ENCODE data around the gene SCAMP3.
"Not testable (repeated sequence)": the region's sequence is repeated elsewhere in the genome, so short reads cannot be mapped to it uniquely, and the experiment has no call there.

SCAMP3 gene

DNA sequence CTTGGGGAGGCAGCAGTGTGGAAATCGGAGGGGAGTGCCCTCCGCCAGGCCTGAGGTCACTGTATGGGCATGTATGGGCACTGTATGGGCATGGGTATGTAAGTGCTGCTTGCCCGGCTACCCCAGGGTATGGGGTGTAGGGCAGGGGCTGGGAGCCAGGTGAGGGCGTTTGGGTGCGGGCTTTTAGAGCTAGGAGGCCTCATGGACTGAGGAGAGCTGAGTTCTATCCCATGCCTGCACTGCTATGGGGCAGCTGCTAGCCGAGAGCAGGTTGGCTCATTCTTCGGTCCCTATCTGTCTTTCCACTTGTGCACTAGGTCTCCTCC lies 33.7 kb upstream of the SCAMP3 start:
- DNase-seq (ENCODE audit: low read depth in 1 of 2, low spot score in 1 of 2), result no peak
- in situ Hi-C loops (cut with HindIII; ENCODE audit: low pct_unique_long_range_greater_than_20kb, low sequenced_read_pairs), result no loop called here
- TF ChIP-seq JUND (IDR thresholded peaks at IDR 0.05; ENCODE audit: low read depth), result no peak

DNA sequence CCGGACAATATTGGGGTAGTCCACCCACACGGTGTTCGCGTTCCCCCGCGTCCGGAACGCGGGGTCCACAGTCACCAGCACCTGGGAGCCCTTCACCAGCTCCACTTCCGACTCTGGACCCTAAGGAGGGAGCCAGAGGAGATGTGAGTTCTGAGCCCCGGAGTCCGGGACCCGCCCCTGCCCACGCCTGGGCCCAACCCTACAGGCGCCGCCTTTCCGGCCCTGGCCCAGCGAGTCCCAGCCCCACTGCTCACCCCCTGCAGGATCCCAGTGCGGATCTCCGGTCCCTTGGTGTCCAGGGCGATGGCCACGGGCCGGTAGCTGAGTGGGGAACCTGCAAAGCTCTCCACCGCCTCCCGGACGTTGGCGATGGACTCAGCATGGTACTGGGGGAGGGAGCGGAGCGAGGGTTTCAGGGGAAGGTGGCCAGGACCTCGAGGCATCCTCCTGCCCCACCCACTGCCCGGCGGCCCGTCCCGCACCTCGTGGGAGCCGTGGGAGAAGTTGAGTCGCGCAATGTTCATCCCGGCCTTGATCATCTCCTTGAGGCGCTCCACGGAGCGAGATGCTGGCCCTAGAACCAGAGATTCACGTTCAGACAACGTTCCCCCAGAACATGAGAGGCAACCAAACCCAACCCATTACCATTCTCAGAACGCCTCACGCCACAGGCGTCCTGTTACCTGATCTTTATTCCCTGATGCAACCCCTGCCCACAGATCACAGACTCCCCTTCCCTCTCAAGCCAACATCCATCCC lies 33.2 kb upstream of the SCAMP3 start:
- DNase-seq (ENCODE audit: low read depth in 1 of 2, low spot score in 1 of 2), result no peak
- TF ChIP-seq JUND (IDR thresholded peaks at IDR 0.05; ENCODE audit: low read depth), result no peak
- in situ Hi-C loops (cut with HindIII; ENCODE audit: low pct_unique_long_range_greater_than_20kb, low sequenced_read_pairs), result no loop called here

DNA sequence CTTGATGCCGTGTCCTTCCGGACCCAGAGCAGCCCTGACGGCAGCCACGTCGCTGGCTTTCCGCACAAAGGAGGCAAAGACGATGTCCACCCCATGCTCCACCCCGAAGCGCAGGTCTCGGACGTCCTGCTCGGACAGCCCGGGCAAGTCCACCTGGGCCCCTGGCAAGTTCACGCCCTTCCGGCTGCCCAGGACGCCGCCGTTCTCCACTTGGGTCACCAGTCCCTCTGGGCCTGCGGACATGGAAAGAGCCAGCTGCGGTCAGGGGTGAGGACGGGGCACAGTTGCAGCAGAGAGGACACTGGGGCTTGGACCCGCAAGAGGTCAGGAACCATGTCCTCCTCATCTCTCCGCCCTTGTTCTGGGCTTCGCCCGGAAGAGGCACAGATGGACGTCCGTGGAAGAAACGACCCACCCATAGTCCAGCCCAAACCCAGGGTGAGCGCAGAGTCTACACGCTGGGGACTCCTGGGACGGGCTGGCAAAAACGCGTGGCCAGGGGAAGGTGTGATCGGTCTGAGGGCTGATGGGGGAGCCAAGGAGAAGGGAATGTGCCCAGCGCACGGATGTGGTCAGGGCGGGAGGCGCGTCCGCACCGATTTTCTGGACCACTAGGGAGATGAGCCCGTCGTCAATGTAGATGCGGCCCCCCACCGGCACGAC lies 32.5 kb upstream of the SCAMP3 start:
- no peak for DNase-seq (ENCODE audit: low read depth in 1 of 2, low spot score in 1 of 2)
- no peak for TF ChIP-seq JUND (IDR thresholded peaks at IDR 0.05; ENCODE audit: low read depth)
- in situ Hi-C loops (cut with HindIII; ENCODE audit: low pct_unique_long_range_greater_than_20kb, low sequenced_read_pairs), result no loop called here

DNA sequence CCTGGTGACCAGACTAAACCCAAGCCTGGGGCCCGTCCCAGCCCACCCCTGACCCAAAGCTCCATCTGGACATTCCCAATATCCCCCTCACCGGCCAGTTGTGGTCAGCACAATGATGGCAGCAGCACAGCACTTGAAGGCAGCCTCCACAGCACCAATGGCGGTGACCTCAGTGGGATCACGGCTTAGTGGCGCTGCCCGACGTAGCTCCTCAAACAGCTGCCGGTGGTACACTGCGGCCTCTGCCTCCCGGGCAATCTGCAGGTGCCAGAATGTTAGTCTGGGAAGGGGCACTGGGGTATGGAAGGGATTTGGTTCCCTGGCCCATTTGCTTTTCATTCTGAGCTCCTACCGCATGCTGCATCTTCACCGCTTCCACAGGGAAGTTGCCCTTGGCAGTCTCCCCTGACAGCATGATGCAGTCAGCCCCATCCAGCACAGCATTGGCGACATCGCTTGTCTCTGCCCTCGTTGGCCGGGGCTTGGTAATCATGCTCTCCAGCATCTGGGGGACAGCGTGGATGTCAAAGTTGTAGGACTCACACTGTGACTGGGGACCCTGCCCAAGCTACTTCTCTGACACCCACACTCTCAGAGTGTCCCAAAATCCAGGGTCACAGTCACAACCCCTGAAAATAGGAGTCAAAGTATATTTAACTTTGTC lies 31.1 kb upstream of the SCAMP3 start:
- TF ChIP-seq JUND (IDR thresholded peaks at IDR 0.05; ENCODE audit: low read depth), result no peak
- in situ Hi-C loops (cut with HindIII; ENCODE audit: low pct_unique_long_range_greater_than_20kb, low sequenced_read_pairs), result no loop called here

DNA sequence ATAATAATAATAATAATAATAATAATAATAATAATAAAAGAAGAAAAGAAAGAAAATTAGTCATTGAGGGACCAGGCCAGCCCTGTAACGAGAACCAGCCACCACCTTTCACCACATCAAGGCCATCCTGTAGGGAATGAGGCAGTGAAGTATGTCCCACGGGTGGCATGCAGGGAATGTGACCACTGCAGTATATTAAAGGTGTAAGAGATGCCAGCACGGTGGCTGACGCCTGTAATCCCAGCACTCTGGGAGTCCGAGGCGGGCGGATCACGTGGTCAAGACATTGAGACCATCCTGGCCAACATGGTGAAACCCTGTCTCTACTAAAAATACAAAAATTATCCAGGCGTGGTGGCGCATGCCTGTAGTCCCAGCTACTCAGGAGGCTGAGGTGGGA lies 28.8 kb upstream of the SCAMP3 start:
- in situ Hi-C loops (cut with HindIII; ENCODE audit: low pct_unique_long_range_greater_than_20kb, low sequenced_read_pairs); DNase-seq (ENCODE audit: low read depth in 1 of 2, low spot score in 1 of 2): not testable (repeated sequence)

More for the DNA sequence above, 31.1 kb upstream of the SCAMP3 start:
- DNase-seq (ENCODE audit: low read depth in 1 of 2, low spot score in 1 of 2), result no peak

DNA sequence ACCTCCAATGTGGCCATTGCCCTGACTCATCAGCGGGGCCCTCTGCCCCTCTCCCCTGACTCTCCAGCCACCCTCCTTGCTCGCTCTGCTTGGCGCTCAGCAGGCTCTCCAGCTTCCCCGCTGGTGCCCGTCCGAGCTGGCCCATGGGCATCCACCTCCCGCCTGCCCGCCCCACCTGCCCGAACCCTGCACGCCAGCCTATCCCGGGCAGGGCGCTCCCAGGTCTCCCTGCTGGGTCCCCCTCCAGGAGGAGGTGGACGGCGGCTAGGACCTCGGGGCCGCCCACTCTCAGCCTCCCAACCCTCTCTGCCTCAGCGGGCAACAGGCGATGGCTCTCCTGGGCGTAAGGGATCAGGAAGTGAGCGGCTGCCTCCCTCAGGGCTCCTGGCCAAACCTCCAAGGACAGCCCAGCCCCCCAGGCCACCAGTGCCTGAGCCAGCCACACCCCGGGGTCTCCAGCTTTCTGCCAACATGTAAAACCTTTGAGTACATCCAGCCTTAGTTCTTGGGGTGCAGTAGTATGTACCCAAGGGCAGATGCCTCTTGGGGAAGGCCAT lies 25.9 kb upstream of the SCAMP3 start:
- no peak for DNase-seq (ENCODE audit: low read depth in 1 of 2, low spot score in 1 of 2)
- in situ Hi-C loops (cut with HindIII; ENCODE audit: low pct_unique_long_range_greater_than_20kb, low sequenced_read_pairs), result no loop called here
- TF ChIP-seq JUND (IDR thresholded peaks at IDR 0.05; ENCODE audit: low read depth), result no peak

DNA sequence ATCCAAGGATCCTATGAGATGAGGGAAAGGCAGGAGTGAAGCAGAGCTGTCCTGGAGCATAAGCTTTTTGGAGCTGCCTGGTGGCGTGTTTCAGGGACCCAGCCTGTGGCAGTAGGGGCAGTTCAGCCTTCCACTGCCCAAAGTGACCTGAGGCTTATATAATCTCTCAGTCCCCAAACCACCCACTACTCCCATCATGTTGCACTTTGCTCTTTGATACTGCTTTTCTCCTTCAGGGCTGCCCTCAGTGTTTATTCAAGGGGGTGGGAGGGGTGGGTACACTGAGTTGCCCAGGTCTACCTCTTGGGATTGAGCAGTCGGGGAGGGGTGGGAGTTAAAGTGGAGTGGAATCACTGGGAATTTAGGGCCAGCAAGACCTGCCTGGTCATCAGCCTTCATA lies 24.4 kb upstream of the SCAMP3 start:
- no peak for TF ChIP-seq JUND (IDR thresholded peaks at IDR 0.05; ENCODE audit: low read depth)
- in situ Hi-C loops (cut with HindIII; ENCODE audit: low pct_unique_long_range_greater_than_20kb, low sequenced_read_pairs), result no loop called here
- DNase-seq (ENCODE audit: low read depth in 1 of 2, low spot score in 1 of 2), result no peak

DNA sequence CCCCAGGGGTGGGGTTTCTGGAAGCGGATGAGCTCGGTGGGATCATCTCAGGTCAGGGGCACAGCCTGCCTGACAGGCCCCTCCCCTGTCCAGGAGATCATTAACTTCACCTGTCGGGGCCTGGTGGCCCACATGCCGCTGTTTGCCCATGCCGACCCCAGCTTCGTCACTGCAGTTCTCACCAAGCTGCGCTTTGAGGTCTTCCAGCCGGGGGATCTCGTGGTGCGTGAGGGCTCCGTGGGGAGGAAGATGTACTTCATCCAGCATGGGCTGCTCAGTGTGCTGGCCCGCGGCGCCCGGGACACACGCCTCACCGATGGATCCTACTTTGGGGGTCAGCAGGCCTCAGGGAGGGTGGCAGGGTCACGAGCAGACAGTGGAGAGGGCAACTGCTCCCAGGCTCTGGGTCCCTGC lies 23.5 kb upstream of the SCAMP3 start:
- no peak for DNase-seq (ENCODE audit: low read depth in 1 of 2, low spot score in 1 of 2)
- in situ Hi-C loops (cut with HindIII; ENCODE audit: low pct_unique_long_range_greater_than_20kb, low sequenced_read_pairs), result no loop called here
- TF ChIP-seq JUND (IDR thresholded peaks at IDR 0.05; ENCODE audit: low read depth), result no peak

DNA sequence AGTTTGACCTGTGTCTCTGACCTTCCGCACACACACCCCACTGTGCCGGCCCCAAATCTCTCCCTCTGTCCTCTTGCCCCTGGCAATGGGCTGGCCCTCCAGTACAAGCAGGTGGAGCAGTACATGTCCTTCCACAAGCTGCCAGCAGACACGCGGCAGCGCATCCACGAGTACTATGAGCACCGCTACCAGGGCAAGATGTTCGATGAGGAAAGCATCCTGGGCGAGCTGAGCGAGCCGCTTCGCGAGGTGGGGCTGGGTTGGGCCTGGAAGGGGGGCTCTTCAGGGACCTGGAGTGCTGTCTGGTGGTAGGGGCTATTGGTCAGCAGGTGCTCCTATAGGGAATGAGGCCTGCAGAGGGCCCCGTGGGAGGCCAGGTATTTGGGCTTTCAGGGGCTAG lies 22.9 kb upstream of the SCAMP3 start:
- DNase-seq (ENCODE audit: low read depth in 1 of 2, low spot score in 1 of 2), result no peak
- TF ChIP-seq JUND (IDR thresholded peaks at IDR 0.05; ENCODE audit: low read depth), result no peak
- in situ Hi-C loops (cut with HindIII; ENCODE audit: low pct_unique_long_range_greater_than_20kb, low sequenced_read_pairs), result no loop called here

DNA sequence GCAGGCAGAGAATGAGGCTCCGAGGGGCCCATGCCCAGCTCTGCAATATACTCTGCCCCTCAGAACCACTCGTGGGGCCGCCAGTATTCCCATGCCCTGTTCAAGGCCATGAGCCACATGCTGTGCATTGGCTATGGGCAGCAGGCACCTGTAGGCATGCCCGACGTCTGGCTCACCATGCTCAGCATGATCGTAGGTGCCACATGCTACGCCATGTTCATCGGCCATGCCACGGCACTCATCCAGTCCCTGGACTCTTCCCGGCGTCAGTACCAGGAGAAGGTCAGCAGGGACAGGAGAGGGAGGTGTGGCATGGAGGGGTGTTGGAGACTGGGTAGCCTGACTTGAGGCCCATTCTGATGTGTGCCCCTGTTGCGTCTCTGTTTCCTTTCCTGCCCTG lies 22.3 kb upstream of the SCAMP3 start:
- TF ChIP-seq JUND (IDR thresholded peaks at IDR 0.05; ENCODE audit: low read depth), result no peak
- in situ Hi-C loops (cut with HindIII; ENCODE audit: low pct_unique_long_range_greater_than_20kb, low sequenced_read_pairs), result no loop called here

DNA sequence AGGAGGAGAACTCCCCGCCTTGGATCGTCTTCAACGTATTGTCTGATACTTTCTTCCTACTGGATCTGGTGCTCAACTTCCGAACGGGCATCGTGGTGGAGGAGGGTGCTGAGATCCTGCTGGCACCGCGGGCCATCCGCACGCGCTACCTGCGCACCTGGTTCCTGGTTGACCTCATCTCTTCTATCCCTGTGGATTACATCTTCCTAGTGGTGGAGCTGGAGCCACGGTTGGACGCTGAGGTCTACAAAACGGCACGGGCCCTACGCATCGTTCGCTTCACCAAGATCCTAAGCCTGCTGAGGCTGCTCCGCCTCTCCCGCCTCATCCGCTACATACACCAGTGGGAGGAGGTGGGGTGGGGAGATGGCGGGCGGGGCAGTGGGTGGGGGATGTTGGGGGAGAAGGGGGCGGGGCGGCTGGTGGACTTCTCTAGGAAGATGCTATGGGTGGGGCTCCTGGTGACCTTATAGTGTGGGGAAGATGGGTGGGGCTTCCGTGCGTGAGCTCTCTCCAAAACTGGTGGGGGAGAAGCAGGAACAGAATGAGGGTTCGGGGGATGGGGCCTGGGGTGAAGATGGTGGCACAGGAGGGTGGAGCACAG lies 20.4 kb upstream of the SCAMP3 start:
- in situ Hi-C loops (cut with HindIII; ENCODE audit: low pct_unique_long_range_greater_than_20kb, low sequenced_read_pairs), result no loop called here
- TF ChIP-seq JUND (IDR thresholded peaks at IDR 0.05; ENCODE audit: low read depth), result no peak
- no peak for DNase-seq (ENCODE audit: low read depth in 1 of 2, low spot score in 1 of 2)

More for the DNA sequence above, 22.3 kb upstream of the SCAMP3 start:
- no peak for DNase-seq (ENCODE audit: low read depth in 1 of 2, low spot score in 1 of 2)

DNA sequence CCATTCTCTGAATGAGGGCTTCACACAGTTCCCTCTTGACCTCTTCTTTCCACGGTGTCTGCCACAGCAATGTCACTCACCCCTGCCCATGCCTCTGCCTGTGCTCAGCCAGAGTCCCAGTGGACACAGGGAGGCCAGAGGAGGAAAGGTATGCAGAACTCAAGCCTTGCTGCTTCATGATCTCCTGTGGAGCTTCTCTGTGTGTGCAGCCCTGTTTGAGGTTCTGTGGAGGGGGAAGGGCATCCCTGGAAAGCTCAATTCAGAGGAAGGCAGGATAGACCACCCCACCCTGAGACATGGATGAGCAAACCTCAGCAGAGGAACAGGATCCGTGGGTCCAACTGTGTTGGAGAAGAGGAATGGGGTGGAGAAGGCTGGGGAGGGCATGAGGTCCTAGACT lies 17.1 kb upstream of the SCAMP3 start:
- no peak for TF ChIP-seq JUND (IDR thresholded peaks at IDR 0.05; ENCODE audit: low read depth)
- in situ Hi-C loops (cut with HindIII; ENCODE audit: low pct_unique_long_range_greater_than_20kb, low sequenced_read_pairs), result no loop called here
- no peak for DNase-seq (ENCODE audit: low read depth in 1 of 2, low spot score in 1 of 2)

All from T47D (cell line).